Measurements from ENCODE around the gene MAPKAPK3.

Gene MAPKAPK3

DNA sequence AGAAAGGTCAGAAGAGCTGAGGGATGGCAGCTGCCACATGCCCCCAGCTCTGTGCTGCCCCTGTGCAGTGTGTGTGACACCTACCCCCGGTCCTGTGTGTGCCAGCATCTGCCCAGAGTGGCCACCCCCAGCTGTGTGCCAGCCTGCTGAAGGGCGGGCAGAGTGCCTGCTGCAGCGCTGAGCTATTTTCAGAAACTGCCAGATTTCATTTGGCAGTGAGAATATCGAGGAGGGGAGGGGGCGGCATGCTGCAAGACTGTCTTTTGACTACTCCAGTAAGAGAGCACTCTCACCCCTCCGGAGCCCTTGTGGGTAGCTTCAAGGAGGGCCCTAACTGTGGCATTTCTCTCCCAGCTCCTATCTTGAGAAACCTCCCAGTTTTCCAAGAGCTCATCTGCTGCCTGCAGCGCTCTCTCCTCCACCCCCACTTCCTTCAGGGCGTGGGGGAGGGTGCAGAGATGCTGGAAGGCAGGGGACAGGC lies 32.5 kb downstream of the MAPKAPK3 start:
- TF ChIP-seq YY1 (IDR thresholded peaks at IDR 0.05; ENCODE audit: low read depth): no peak
- TF ChIP-seq CREB1 (IDR thresholded peaks at IDR 0.05; ENCODE audit: low read depth): no peak
- no peak for TF ChIP-seq ZBTB7A (IDR thresholded peaks at IDR 0.05; ENCODE audit: low read depth)
- TF ChIP-seq RAD21 (IDR thresholded peaks at IDR 0.05; ENCODE audit: low read depth): no peak
- TF ChIP-seq EGR1 (IDR thresholded peaks at IDR 0.05): no peak
- no peak for TF ChIP-seq TEAD4 (IDR thresholded peaks at IDR 0.05)
- no peak for TF ChIP-seq TCF12 (IDR thresholded peaks at IDR 0.05; ENCODE audit: low read depth)
- no peak for TF ChIP-seq FOXM1 (IDR thresholded peaks at IDR 0.05; ENCODE audit: borderline replicate concordance, low read depth)
- TF ChIP-seq, protein P1, sequence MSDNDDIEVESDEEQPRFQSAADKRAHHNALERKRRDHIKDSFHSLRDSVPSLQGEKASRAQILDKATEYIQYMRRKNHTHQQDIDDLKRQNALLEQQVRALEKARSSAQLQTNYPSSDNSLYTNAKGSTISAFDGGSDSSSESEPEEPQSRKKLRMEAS (IDR thresholded peaks at IDR 0.05): no peak
- TF ChIP-seq TAF1 (IDR thresholded peaks at IDR 0.05; ENCODE audit: low read depth): no peak
- no peak for TF ChIP-seq CEBPB (IDR thresholded peaks at IDR 0.05)
- no peak for TF ChIP-seq EP300 (IDR thresholded peaks at IDR 0.05; ENCODE audit: borderline replicate concordance)
- TF ChIP-seq USF1 (IDR thresholded peaks at IDR 0.05): no peak
- TF ChIP-seq, protein P2, sequence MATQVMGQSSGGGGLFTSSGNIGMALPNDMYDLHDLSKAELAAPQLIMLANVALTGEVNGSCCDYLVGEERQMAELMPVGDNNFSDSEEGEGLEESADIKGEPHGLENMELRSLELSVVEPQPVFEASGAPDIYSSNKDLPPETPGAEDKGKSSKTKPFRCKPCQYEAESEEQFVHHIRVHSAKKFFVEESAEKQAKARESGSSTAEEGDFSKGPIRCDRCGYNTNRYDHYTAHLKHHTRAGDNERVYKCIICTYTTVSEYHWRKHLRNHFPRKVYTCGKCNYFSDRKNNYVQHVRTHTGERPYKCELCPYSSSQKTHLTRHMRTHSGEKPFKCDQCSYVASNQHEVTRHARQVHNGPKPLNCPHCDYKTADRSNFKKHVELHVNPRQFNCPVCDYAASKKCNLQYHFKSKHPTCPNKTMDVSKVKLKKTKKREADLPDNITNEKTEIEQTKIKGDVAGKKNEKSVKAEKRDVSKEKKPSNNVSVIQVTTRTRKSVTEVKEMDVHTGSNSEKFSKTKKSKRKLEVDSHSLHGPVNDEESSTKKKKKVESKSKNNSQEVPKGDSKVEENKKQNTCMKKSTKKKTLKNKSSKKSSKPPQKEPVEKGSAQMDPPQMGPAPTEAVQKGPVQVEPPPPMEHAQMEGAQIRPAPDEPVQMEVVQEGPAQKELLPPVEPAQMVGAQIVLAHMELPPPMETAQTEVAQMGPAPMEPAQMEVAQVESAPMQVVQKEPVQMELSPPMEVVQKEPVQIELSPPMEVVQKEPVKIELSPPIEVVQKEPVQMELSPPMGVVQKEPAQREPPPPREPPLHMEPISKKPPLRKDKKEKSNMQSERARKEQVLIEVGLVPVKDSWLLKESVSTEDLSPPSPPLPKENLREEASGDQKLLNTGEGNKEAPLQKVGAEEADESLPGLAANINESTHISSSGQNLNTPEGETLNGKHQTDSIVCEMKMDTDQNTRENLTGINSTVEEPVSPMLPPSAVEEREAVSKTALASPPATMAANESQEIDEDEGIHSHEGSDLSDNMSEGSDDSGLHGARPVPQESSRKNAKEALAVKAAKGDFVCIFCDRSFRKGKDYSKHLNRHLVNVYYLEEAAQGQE (IDR thresholded peaks at IDR 0.05; ENCODE audit: low read depth): no peak
- TF ChIP-seq NFIC (IDR thresholded peaks at IDR 0.05): no peak

DNA sequence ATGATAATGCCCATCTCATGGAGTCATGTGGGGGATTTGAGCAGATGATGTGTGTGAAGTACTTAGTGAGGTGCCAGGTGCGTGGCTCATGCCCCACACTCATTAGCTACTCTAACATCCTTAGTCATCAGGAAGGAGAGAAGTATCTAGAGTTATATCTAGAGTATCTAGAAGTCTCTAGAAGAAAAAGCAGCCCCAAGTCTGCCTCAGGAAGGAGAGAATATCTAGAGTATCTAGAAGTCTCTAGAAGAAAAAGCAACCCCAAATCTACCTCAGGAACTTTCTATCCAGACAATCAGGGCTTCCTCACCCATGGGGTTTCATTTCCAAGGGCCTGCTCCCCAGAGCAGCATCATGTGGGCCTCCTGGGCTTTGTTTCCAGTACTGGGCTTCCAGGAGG lies 33.1 kb downstream of the MAPKAPK3 start:
- TF ChIP-seq, protein P2 (IDR thresholded peaks at IDR 0.05; ENCODE audit: low read depth): no peak
- TF ChIP-seq YY1 (IDR thresholded peaks at IDR 0.05; ENCODE audit: low read depth) (no peak), EP300 (IDR thresholded peaks at IDR 0.05; ENCODE audit: borderline replicate concordance) (no peak)

DNA sequence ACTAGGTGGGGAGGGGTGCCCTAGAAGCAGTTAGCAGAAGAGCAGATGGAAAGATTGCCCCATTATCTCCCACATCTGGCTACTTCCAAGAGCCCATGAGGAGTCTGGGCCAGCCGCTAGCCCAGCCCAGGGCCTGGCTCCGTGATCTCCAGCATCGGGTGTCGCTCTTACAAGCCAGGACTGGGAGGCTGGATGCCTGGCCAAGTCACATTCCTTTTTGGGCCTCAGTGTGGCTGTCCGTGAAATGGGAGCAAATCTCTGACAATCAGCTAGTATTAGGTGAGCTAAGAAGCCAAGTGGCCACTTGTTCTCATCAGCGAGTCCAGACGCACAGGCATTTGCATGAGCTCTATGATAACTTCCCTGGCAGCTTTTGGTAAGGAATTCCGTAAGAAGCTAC lies 34.5 kb downstream of the MAPKAPK3 start:
- TF ChIP-seq NFIC (IDR thresholded peaks at IDR 0.05): no peak
- TF ChIP-seq RAD21 (IDR thresholded peaks at IDR 0.05; ENCODE audit: low read depth): no peak
- no peak for TF ChIP-seq EP300 (IDR thresholded peaks at IDR 0.05; ENCODE audit: borderline replicate concordance)
- TF ChIP-seq, protein P2 (IDR thresholded peaks at IDR 0.05; ENCODE audit: low read depth): no peak
- TF ChIP-seq FOXM1 (IDR thresholded peaks at IDR 0.05; ENCODE audit: borderline replicate concordance, low read depth): no peak
- TF ChIP-seq TEAD4 (IDR thresholded peaks at IDR 0.05): no peak
- TF ChIP-seq YY1 (IDR thresholded peaks at IDR 0.05; ENCODE audit: low read depth): no peak
- no peak for TF ChIP-seq CEBPB (IDR thresholded peaks at IDR 0.05)
- no peak for TF ChIP-seq TAF1 (IDR thresholded peaks at IDR 0.05; ENCODE audit: low read depth)
- TF ChIP-seq ZBTB7A (IDR thresholded peaks at IDR 0.05; ENCODE audit: low read depth): no peak
- TF ChIP-seq CREB1 (IDR thresholded peaks at IDR 0.05; ENCODE audit: low read depth): no peak
- TF ChIP-seq, protein P1 (IDR thresholded peaks at IDR 0.05): no peak
- TF ChIP-seq EGR1 (IDR thresholded peaks at IDR 0.05): no peak
- TF ChIP-seq USF1 (IDR thresholded peaks at IDR 0.05): no peak
- TF ChIP-seq TCF12 (IDR thresholded peaks at IDR 0.05; ENCODE audit: low read depth): no peak

DNA sequence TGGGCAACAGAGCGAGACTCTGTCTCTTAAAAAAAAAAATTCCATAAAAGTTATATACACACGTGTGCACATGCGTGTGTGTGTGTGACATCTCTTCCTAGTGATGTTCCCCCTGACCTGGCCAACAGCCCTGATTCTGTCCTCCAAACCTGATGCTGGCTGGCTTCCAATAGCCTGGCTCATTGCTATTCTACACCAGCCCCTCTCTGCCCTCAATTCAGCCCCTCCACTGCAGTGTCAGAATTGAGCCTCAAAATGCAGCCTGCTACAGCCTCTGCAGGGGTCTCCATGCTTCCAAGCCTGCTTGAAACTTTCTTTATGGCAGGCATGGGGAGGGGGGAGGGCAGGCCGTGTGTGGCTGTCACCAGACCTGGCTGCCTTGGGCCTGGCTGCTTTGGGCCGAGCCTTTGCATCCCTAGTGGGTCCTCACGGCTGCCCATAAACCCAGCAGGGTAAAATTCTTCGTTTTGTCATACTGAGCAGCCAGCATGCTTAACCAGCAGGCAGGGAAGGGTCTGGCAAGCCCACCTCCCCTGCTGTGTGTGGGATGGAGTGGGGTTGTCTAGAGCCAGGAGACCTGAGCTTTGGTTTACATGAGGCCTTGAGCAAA lies 35.1 kb downstream of the MAPKAPK3 start:
- TF ChIP-seq CEBPB (IDR thresholded peaks at IDR 0.05): no peak
- no peak for TF ChIP-seq FOXM1 (IDR thresholded peaks at IDR 0.05; ENCODE audit: borderline replicate concordance, low read depth)
- TF ChIP-seq, protein P1 (IDR thresholded peaks at IDR 0.05): no peak
- TF ChIP-seq EGR1 (IDR thresholded peaks at IDR 0.05): no peak
- TF ChIP-seq CREB1 (IDR thresholded peaks at IDR 0.05; ENCODE audit: low read depth): no peak
- no peak for TF ChIP-seq ZBTB7A (IDR thresholded peaks at IDR 0.05; ENCODE audit: low read depth)
- no peak for TF ChIP-seq YY1 (IDR thresholded peaks at IDR 0.05; ENCODE audit: low read depth)
- no peak for TF ChIP-seq TAF1 (IDR thresholded peaks at IDR 0.05; ENCODE audit: low read depth)
- no peak for TF ChIP-seq RAD21 (IDR thresholded peaks at IDR 0.05; ENCODE audit: low read depth)
- no peak for TF ChIP-seq USF1 (IDR thresholded peaks at IDR 0.05)
- TF ChIP-seq TCF12 (IDR thresholded peaks at IDR 0.05; ENCODE audit: low read depth): no peak
- no peak for TF ChIP-seq NFIC (IDR thresholded peaks at IDR 0.05)
- no peak for TF ChIP-seq TEAD4 (IDR thresholded peaks at IDR 0.05)
- no peak for TF ChIP-seq EP300 (IDR thresholded peaks at IDR 0.05; ENCODE audit: borderline replicate concordance)
